Islet of Langerhans (tissue), 1 donor: ENCODE data around the gene APP.
A peak's percentile ranks its signal among the peaks of the same experiment; 100 is the strongest.
"Not testable (repeated sequence)": the region's sequence is repeated elsewhere in the genome, so short reads cannot be mapped to it uniquely, and the experiment has no call there.

Source experiments
- FAIRE-seq: peaks from one replicate; lab custom pipeline; 2011; peaks lifted over from hg19 to GRCh38; lab: Jason Lieb, UNC

Gene APP

GRCh38 chr21:26060335-26061115 lies 110.0 kb downstream of the APP start:
- no peak for FAIRE-seq

- FAIRE-seq: no peak
Observed at GRCh38 chr21:26057477-26058170, 112.9 kb downstream of the APP start.

- FAIRE-seq: no peak
Observed at GRCh38 chr21:26055841-26056264, 114.7 kb downstream of the APP start.

- FAIRE-seq: no peak
Observed at GRCh38 chr21:26055010-26055409, 115.6 kb downstream of the APP start.

- FAIRE-seq: no peak
Observed at GRCh38 chr21:26052057-26052456, 118.5 kb downstream of the APP start.

- no peak for FAIRE-seq
Observed at GRCh38 chr21:26050857-26051256, 119.7 kb downstream of the APP start.

- FAIRE-seq: no peak
Observed at GRCh38 chr21:26049803-26050202, 120.8 kb downstream of the APP start.

GRCh38 chr21:26047279-26047967 lies 123.1 kb downstream of the APP start:
- peak; percentile 89 for FAIRE-seq

- FAIRE-seq: no peak
Observed at GRCh38 chr21:26043891-26044290, 126.7 kb downstream of the APP start.

GRCh38 chr21:26042181-26042876 lies 128.2 kb downstream of the APP start:
- FAIRE-seq: no peak

- FAIRE-seq: peak; percentile 92
Observed at GRCh38 chr21:26041431-26042180, 129.0 kb downstream of the APP start.

GRCh38 chr21:26036916-26037315 lies 133.7 kb downstream of the APP start:
- no peak for FAIRE-seq

GRCh38 chr21:26032263-26032662 lies 138.3 kb downstream of the APP start:
- FAIRE-seq: no peak

- no peak for FAIRE-seq
Observed at GRCh38 chr21:26028183-26028582, 142.4 kb downstream of the APP start.

- no peak for FAIRE-seq
Observed at GRCh38 chr21:26027696-26028095, 142.9 kb downstream of the APP start.

GRCh38 chr21:26025536-26026512 lies 144.7 kb downstream of the APP start:
- no peak for FAIRE-seq

GRCh38 chr21:26023406-26023805 lies 147.2 kb downstream of the APP start:
- FAIRE-seq: not testable (repeated sequence)

- FAIRE-seq: not testable (repeated sequence)
Observed at GRCh38 chr21:26022598-26023337, 147.8 kb downstream of the APP start.

GRCh38 chr21:26020510-26020909 lies 150.1 kb downstream of the APP start:
- FAIRE-seq: peak; percentile 71

GRCh38 chr21:26020081-26020480 lies 150.5 kb downstream of the APP start:
- no peak for FAIRE-seq
